Vagina (tissue), 2 donors: ENCODE results near the gene SPON1. TPM values are rescaled to one million over a fixed set of nuclear protein-coding genes. Genes with fewer than 3 reads are reported as not detected.

Experiments used
- DNase-seq, 2 donors: peaks; one replicate each; pipeline ENCODE4 v3.0.0-alpha.2; 2017; ENCODE audit errors: extremely low spot score in 2 of 2
- H3K27ac ChIP-seq: fragments of 200-600 bp; sonication (generic); one replicate; pipeline ENCODE4 v1.5.1; 2019
- H3K27me3 ChIP-seq: fragments of 200-600 bp; sonication (generic); one replicate; pipeline ENCODE4 v1.5.1; 2019
- H3K36me3 ChIP-seq, 2 donors: fragments of 200-600 bp; sonication (generic); one replicate each; pipeline ENCODE4 v1.5.1; 2017 to 2019
- H3K4me1 ChIP-seq: fragments of 200-600 bp; sonication (generic); one replicate; pipeline ENCODE4 v1.5.1; 2019
- H3K4me3 ChIP-seq, 2 donors: fragments of 200-600 bp; sonication (generic); 1 replicate in 1 of 2; 2 replicates in 1 of 2; pipeline ENCODE4 v1.5.1; 2016 to 2019
- H3K9me3 ChIP-seq: fragments of 200-600 bp; sonication (generic); one replicate; pipeline ENCODE4 v1.5.1; 2019
- CTCF ChIP-seq, 3 experiments: fragments of 450-650 bp in 2 of 3; fragments of 200-600 bp in 1 of 3; sonication (generic) in 1 of 3; IDR thresholded peaks; one replicate each; pipeline ENCODE4 v1.5.1; 2017 to 2019; ENCODE audit warnings: antibody characterized with exemption in 3 of 3, mild to moderate bottlenecking in 2 of 3, moderate library complexity in 2 of 3
- POLR2A ChIP-seq, 2 donors: fragments of 450-650 bp; IDR thresholded peaks; one replicate each; pipeline ENCODE4 v1.6.1; 2017; ENCODE audit warnings: antibody characterized with exemption in 2 of 2, mild to moderate bottlenecking in 2 of 2, moderate library complexity in 2 of 2
- POLR2AphosphoS5 ChIP-seq, 2 donors: sonication (generic); formaldehyde crosslinking; IDR thresholded peaks; one replicate each; pipeline ENCODE4 v1.9.0; 2017; ENCODE audit warnings: antibody characterized with exemption in 2 of 2, mild to moderate bottlenecking in 2 of 2, low read depth in 1 of 2; ENCODE audit not compliant: insufficient read depth in 1 of 2
- intact Hi-C: fragments of 100-400 bp; cut with DNase I; formaldehyde crosslinking; loops from one replicate; pipeline ENCODE4 v1.15.1; 2023
- total RNA-seq: library from RNA; depleted of rRNA; stranded (reverse); fragments of >200 nt; gene quantifications from one replicate; pipeline ENCODE4 v1.2.3, GENCODE V29; 2016

The SPON1 gene
- total RNA-seq, 1 donor from 2014 or later = 31.7 TPM

- Histone ChIP-seq H3K27ac (no peak overlapping the region), H3K36me3 (no peaks in the 10 kb centered on the region), H3K4me3 (no peak overlapping the region), H3K27me3 (no peaks in the 10 kb centered on the region), H3K9me3 (no peaks in the 10 kb centered on the region), H3K4me1 (no peaks in the 10 kb centered on the region)
- intact Hi-C loops = no loop called here
- TF ChIP-seq POLR2A (IDR thresholded peaks at IDR 0.05) (no peak), CTCF (IDR thresholded peaks at IDR 0.05) (no peak)
- no peak for DNase-seq
Measured at GRCh38 chr11:14119357-14119756, 156.8 kb downstream of the SPON1 start.

GRCh38 chr11:14124350-14124749, 161.8 kb downstream of the SPON1 start:
- Histone ChIP-seq H3K4me1 (peaks cover 9% of the 10 kb centered on the region), H3K27me3 (no peaks in the 10 kb centered on the region), H3K27ac (peak overlapping the region; percentile 4), H3K4me3 (no peak overlapping the region), H3K9me3 (no peaks in the 10 kb centered on the region), H3K36me3 (no peaks in the 10 kb centered on the region)
- TF ChIP-seq CTCF (IDR thresholded peaks at IDR 0.05) (no peak), POLR2A (IDR thresholded peaks at IDR 0.05) (no peak), POLR2AphosphoS5 (IDR thresholded peaks at IDR 0.05; ENCODE audit: insufficient read depth in 1 of 2, low read depth in 1 of 2) (no peak)
- intact Hi-C loops = no loop called here
- no peak for DNase-seq

GRCh38 chr11:14124886-14125285, 162.4 kb downstream of the SPON1 start:
- H3K27me3 ChIP-seq = no peaks in the 10 kb centered on the region
- H3K36me3 ChIP-seq = no peaks in the 10 kb centered on the region
- no peaks in the 10 kb centered on the region for H3K9me3 ChIP-seq
- no peak for DNase-seq
- H3K4me3 ChIP-seq = no peak overlapping the region
- intact Hi-C loops = no loop called here
- H3K27ac ChIP-seq = peak overlapping the region; percentile 4
- H3K4me1 ChIP-seq = peaks cover 9% of the 10 kb centered on the region
- no peak for TF ChIP-seq POLR2AphosphoS5 (IDR thresholded peaks at IDR 0.05; ENCODE audit: insufficient read depth in 1 of 2, low read depth in 1 of 2)
- no peak for TF ChIP-seq POLR2A (IDR thresholded peaks at IDR 0.05)
- TF ChIP-seq CTCF (IDR thresholded peaks at IDR 0.05) = no peak

- Histone ChIP-seq H3K4me3 (no peak overlapping the region), H3K27me3 (no peaks in the 10 kb centered on the region), H3K27ac (no peak overlapping the region), H3K9me3 (no peaks in the 10 kb centered on the region), H3K36me3 (no peaks in the 10 kb centered on the region), H3K4me1 (peaks cover 9% of the 10 kb centered on the region)
- intact Hi-C loops = no loop called here
- no peak for DNase-seq
- no peak for TF ChIP-seq POLR2A (IDR thresholded peaks at IDR 0.05)
- no peak for TF ChIP-seq CTCF (IDR thresholded peaks at IDR 0.05)
- no peak for TF ChIP-seq POLR2AphosphoS5 (IDR thresholded peaks at IDR 0.05; ENCODE audit: insufficient read depth in 1 of 2, low read depth in 1 of 2)
Measured at GRCh38 chr11:14125529-14125928, 163.0 kb downstream of the SPON1 start.

- no peak for TF ChIP-seq POLR2A (IDR thresholded peaks at IDR 0.05)
- no peak for TF ChIP-seq POLR2AphosphoS5 (IDR thresholded peaks at IDR 0.05; ENCODE audit: insufficient read depth in 1 of 2, low read depth in 1 of 2)
- no peak for TF ChIP-seq CTCF (IDR thresholded peaks at IDR 0.05)
- intact Hi-C loops = no loop called here
- Histone ChIP-seq H3K4me3 (no peak overlapping the region), H3K27me3 (no peaks in the 10 kb centered on the region), H3K36me3 (no peaks in the 10 kb centered on the region), H3K27ac (no peak overlapping the region), H3K4me1 (peaks cover 9% of the 10 kb centered on the region), H3K9me3 (no peaks in the 10 kb centered on the region)
- no peak for DNase-seq
Measured at GRCh38 chr11:14127679-14128078, 165.2 kb downstream of the SPON1 start.
